Loucy (cell line): ENCODE results near the gene NPHP4.

Source experiments
- H2AFZ ChIP-seq: fragments of 200-600 bp; sonication (generic); 2 replicates; pipeline ENCODE4 v1.6.0; 2016; ENCODE audit warnings: antibody characterized with exemption, mild to moderate bottlenecking, low read length, moderate library complexity
- H3F3A ChIP-seq: fragments of 200-600 bp; 2 replicates; pipeline ENCODE4 v1.6.0; 2016; ENCODE audit warnings: antibody characterized with exemption, low read depth, mild to moderate bottlenecking
- H3K27me3 ChIP-seq: fragments of 200-600 bp; sonication (generic); 2 replicates; pipeline ENCODE4 v1.6.1; 2014; ENCODE audit warnings: low read length, mild to moderate bottlenecking; ENCODE audit not compliant: insufficient read depth, poor library complexity, severe bottlenecking
- H3K36me3 ChIP-seq: fragments of 200-600 bp; sonication (generic); 2 replicates; pipeline ENCODE4 v1.6.1; 2016; ENCODE audit warnings: low read length; ENCODE audit not compliant: insufficient read depth
- H3K4me1 ChIP-seq: fragments of 200-600 bp; sonication (generic); 2 replicates; pipeline ENCODE4 v1.5.1; 2014; ENCODE audit warnings: low read length, mild to moderate bottlenecking; ENCODE audit not compliant: insufficient read depth, poor library complexity, severe bottlenecking
- H3K4me2 ChIP-seq: fragments of 200-600 bp; sonication (generic); 2 replicates; pipeline ENCODE4 v1.6.0; 2014; ENCODE audit warnings: antibody characterized with exemption, low read length, low read depth, mild to moderate bottlenecking; ENCODE audit not compliant: poor library complexity, severe bottlenecking
- H3K4me3 ChIP-seq: fragments of 200-600 bp; sonication (generic); 2 replicates; pipeline ENCODE4 v1.5.1; 2014; ENCODE audit warnings: low read length, mild to moderate bottlenecking, mixed read lengths; ENCODE audit not compliant: poor library complexity, severe bottlenecking
- H3K79me2 ChIP-seq: fragments of 200-600 bp; sonication (generic); 2 replicates; pipeline ENCODE4 v1.6.1; 2014; ENCODE audit warnings: low read length; ENCODE audit not compliant: insufficient read depth
- H3K9ac ChIP-seq: fragments of 200-600 bp; sonication (generic); 2 replicates; pipeline ENCODE4 v1.6.0; 2014; ENCODE audit warnings: mild to moderate bottlenecking, low read depth, low read length, moderate library complexity; ENCODE audit not compliant: poor library complexity, severe bottlenecking
- H3K9me2 ChIP-seq: fragments of 200-600 bp; sonication (generic); replicated peaks from 2 replicates; pipeline ENCODE4 v1.6.1; 2016; ENCODE audit warnings: low read depth, low read length, mixed read lengths
- H3K9me3 ChIP-seq: fragments of 200-600 bp; sonication (generic); 2 replicates; pipeline ENCODE4 v1.6.1; 2014; ENCODE audit warnings: mild to moderate bottlenecking, antibody characterized with exemption, low read length, low read depth; ENCODE audit not compliant: insufficient read depth
- H4K20me1 ChIP-seq: fragments of 200-600 bp; sonication (generic); 2 replicates; pipeline ENCODE4 v1.6.0; 2014; ENCODE audit warnings: antibody characterized with exemption, low read length, mild to moderate bottlenecking; ENCODE audit not compliant: insufficient read depth, poor library complexity, severe bottlenecking
- CTCF ChIP-seq: fragments of 200-600 bp; sonication (generic); conservative IDR thresholded peaks from 2 replicates; pipeline ENCODE4 v1.5.1; 2014; ENCODE audit warnings: mild to moderate bottlenecking, antibody characterized with exemption, low read length
- EZH2phosphoT487 ChIP-seq: fragments of 200-600 bp; IDR thresholded peaks from 2 replicates; pipeline ENCODE4 v1.6.1; 2018; ENCODE audit warnings: antibody characterized with exemption, mild to moderate bottlenecking, moderate library complexity, borderline replicate concordance

The NPHP4 gene

GRCh38 chr1:5858844-5859407, 133.3 kb downstream of the NPHP4 start:
- H3K4me2 ChIP-seq, result no peak overlapping the region
- no peak overlapping the region for H3K4me3 ChIP-seq
- no peaks in the 10 kb centered on the region for H4K20me1 ChIP-seq
- H3K9me2 ChIP-seq, result no peaks in the 10 kb centered on the region
- no peaks in the 10 kb centered on the region for H3K36me3 ChIP-seq
- no peak overlapping the region for H3K9ac ChIP-seq
- TF ChIP-seq EZH2phosphoT487 (no peak), CTCF (no peak)
- H3K9me3 ChIP-seq, result no peaks in the 10 kb centered on the region
- H3F3A ChIP-seq, result no peaks in the 10 kb centered on the region
- H3K4me1 ChIP-seq, result no peaks in the 10 kb centered on the region
- no peaks in the 10 kb centered on the region for H3K79me2 ChIP-seq
- H2AFZ ChIP-seq, result no peak overlapping the region
- no peaks in the 10 kb centered on the region for H3K27me3 ChIP-seq

GRCh38 chr1:5858246-5858645, 134.0 kb downstream of the NPHP4 start:
- no peak overlapping the region for H3K9ac ChIP-seq
- no peaks in the 10 kb centered on the region for H4K20me1 ChIP-seq
- H3K4me1 ChIP-seq, result no peaks in the 10 kb centered on the region
- H3K9me3 ChIP-seq, result no peaks in the 10 kb centered on the region
- H3K4me2 ChIP-seq, result no peak overlapping the region
- no peaks in the 10 kb centered on the region for H3K9me2 ChIP-seq
- no peaks in the 10 kb centered on the region for H3K79me2 ChIP-seq
- no peak for TF ChIP-seq CTCF
- no peak for TF ChIP-seq EZH2phosphoT487
- no peak overlapping the region for H2AFZ ChIP-seq
- no peak overlapping the region for H3K4me3 ChIP-seq
- H3K27me3 ChIP-seq, result no peaks in the 10 kb centered on the region
- H3K36me3 ChIP-seq, result no peaks in the 10 kb centered on the region
- no peaks in the 10 kb centered on the region for H3F3A ChIP-seq

GRCh38 chr1:5857508-5858090, 134.6 kb downstream of the NPHP4 start:
- Histone ChIP-seq H3F3A (no peaks in the 10 kb centered on the region), H3K27me3 (no peaks in the 10 kb centered on the region), H4K20me1 (no peaks in the 10 kb centered on the region), H3K4me1 (no peaks in the 10 kb centered on the region), H3K9me2 (no peaks in the 10 kb centered on the region), H3K4me2 (no peak overlapping the region), H3K9ac (no peak overlapping the region), H3K9me3 (no peaks in the 10 kb centered on the region), H2AFZ (no peak overlapping the region), H3K36me3 (no peaks in the 10 kb centered on the region), H3K79me2 (no peaks in the 10 kb centered on the region), H3K4me3 (no peak overlapping the region)
- TF ChIP-seq CTCF (no peak), EZH2phosphoT487 (no peak)
